GM21367 (cell line): ENCODE measurements around the gene FMNL2.
"Not testable (repeated sequence)": the region's sequence is repeated elsewhere in the genome, so short reads cannot be mapped to it uniquely, and the experiment has no call there.

ENCODE experiments used
- ATAC-seq: cut with Tn5 transposase; IDR thresholded peaks from one replicate; pipeline ENCODE4 v1.9.1; 2021; ENCODE audit not compliant: unreplicated experiment

The FMNL2 gene

GRCh38 chr2:152335016-152335725, at the start of gene FMNL2:
Gene FMNL2, plus strand, starts transcription at chr2:152335174.
- peak; percentile 89 for ATAC-seq

GRCh38 chr2:152292991-152293390, 42.0 kb upstream of the FMNL2 start:
- ATAC-seq = no peak

GRCh38 chr2:152297715-152298114, 37.3 kb upstream of the FMNL2 start:
- ATAC-seq = no peak

DNA sequence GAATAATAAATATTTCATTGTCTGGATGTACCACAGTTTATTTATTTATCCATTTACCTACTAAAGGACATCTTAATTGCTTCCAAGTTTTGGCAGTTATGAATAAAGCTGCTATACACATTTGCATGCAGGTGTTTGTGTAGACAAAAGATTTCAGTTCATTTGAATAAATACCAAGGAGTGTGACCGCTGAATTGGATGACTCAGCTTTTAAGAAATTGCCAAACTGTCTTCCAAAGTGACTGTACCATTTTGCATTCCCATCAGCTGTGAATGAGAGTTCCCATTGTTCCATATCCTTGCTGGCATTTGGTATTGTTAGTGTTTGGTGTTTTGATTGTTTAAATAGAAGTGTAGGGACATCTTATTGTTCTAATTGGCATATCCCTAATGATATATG, 36.2 kb upstream of the FMNL2 start:
- no peak for ATAC-seq

- no peak for ATAC-seq
These were observed 33.8 kb upstream of the FMNL2 start for GRCh38 chr2:152301131-152301530.

DNA sequence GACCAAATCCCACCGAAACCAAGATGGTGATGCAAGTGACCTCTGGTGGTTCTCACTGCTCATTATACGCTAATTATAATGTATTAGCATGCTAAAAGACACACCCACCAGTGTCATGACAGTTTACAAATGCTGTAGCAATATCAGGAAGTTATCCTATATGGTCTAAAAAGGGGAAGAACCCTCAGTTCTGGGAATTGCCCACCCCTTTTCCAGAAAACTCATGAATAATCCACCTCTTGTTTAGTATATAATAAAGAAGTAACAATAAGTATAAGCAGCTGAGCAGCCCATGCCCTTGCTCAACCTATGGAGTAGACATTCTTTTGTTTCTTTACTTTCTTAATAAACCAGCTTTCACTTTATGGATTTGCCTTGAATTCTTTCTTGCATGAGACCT, 31.0 kb upstream of the FMNL2 start:
- ATAC-seq = no peak

GRCh38 chr2:152304836-152305235, 30.1 kb upstream of the FMNL2 start:
- ATAC-seq = no peak

DNA sequence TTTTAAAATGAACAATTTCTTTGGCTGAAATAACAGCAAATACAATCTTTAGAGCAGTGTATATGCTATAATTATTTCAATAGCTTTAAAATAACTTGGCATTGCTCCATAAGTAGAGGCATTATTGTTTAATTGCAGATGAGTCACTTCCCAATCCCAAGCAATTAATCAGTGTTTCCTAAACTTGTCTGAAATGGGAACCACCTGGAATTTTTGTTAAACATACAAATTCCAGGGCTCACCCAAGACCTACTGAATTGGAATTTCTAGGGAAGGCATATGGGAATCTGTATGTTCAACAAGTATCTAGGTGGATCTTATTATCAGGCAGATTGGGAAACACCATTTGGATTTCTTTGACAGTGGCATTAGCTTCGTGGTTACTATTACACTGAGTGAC, 27.1 kb upstream of the FMNL2 start:
- ATAC-seq = no peak

DNA sequence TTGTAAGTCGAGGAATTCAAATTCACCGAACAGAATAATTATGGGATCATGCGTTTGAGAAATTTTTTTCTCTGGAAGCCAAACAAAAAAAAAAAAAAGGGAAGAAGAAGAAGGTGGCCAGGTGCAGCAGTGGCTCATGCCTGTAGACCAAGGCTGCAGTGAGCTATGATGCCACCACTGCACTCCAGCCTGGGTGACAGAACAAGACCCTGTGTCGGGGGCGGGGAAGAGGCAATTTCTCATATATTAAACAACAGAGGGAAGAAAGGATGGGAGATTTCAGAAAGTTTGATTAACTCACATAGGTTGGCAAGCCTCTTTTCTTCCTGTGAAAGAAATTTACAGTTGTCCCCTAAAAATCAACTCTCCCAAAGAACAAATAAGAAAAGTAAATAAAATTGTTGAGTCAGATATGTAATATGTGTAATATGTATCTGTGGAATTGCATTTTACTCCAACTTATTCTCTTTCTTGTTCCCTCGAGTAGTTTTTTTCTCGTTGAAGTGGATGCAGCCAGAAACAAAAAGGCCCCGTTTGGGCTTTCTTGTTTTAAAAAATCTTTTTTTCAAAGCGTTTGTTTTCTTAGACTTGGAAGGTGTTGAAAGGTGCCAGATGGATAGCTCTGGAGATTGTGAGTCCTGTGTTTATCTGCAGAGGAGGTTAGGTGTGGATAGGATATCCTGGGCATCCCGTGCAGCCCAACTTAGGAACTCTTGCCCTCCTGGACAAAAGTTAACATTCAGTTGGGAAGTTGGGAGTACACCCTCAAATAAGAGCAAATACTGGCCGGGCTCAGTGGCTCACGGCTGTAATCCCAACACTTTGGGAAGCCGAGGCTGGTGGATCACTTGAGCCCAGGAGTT, 25.4 kb upstream of the FMNL2 start:
- no peak for ATAC-seq

DNA sequence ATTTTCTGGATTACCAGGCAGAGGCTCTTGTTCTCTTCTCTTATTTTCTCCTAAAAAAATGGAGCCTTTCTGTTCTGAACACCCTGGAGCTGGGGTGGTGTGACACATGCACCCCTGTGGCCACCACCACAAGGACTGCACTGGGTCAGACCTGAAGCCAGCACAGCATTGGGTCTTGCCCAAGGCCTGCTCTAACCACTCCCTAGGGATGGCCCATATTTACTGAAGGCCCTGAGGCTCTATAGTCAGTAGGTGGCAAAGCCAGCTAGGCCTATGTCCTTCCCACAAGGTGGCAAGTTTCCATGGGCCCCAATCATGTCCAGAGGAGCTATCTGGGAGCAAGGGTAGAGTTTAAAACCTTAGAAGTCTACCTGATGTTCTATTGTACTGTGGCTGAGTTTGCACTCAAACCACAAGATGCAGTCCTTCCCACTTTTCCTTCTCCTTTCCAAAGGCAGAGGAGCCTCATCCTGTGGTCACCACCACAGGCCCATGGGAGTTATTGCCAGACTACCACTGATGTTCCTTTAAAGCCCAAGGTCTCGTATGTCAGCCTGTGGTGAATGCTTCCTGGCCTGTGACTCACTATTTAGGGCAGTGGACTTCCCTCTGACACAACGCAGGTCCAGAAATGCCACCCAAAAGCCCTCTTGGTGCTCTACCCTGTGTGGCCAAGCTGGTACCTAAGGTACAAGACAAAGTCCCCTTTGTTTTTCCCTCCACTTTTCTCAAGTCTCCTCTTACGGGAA, 15.0 kb upstream of the FMNL2 start:
- no peak for ATAC-seq

- no peak for ATAC-seq
These were observed 14.2 kb upstream of the FMNL2 start for GRCh38 chr2:152320814-152321213.

DNA sequence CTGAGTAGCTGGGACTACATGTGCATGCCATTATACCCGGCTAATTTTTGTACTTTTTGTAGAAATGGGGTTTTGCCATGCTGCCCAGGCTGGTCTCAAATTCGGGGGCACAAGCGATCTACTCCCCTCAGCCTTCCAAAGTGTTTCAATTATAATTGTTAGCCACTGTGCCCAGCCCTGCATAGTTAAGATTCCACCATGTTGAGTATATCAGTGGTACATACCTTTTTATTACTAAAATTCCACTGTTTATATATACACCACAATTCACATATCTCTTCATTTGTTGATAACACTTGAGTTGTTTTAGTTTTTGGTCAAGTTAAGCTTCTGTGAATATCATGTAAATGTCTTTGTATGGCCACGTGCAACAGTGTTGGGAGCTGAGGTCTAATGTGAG, 12.8 kb upstream of the FMNL2 start:
- no peak for ATAC-seq

- not testable (repeated sequence) for ATAC-seq
These were observed 9.8 kb upstream of the FMNL2 start for GRCh38 chr2:152325126-152325525.

GRCh38 chr2:152326710-152327109, 8.3 kb upstream of the FMNL2 start:
- no peak for ATAC-seq

DNA sequence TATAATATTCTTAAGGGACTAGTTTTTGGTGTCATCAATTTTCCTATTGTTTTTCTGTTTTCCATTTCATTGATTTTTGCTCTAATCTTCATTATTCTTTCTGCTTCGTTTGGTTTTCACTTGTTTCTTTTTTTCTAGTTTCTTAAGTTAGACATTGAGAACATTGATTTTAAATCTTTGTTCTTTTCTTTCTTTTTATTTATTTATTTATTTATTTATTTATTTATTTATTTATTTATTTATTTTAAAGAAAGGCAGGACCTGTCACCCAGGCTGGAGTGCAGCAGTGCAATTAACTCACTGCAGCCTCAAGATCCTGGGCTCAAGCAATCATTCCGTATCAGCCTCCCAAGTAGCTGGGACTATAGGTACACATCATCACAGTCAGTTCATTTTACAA, 7.0 kb upstream of the FMNL2 start:
- ATAC-seq = no peak

- no peak for ATAC-seq
These were observed 4.6 kb upstream of the FMNL2 start for GRCh38 chr2:152330235-152330866.

GRCh38 chr2:152334701-152335015, 316 bp upstream of the FMNL2 start:
- ATAC-seq = no peak

GRCh38 chr2:152335726-152336118, 748 bp downstream of the FMNL2 start:
- ATAC-seq = no peak

DNA sequence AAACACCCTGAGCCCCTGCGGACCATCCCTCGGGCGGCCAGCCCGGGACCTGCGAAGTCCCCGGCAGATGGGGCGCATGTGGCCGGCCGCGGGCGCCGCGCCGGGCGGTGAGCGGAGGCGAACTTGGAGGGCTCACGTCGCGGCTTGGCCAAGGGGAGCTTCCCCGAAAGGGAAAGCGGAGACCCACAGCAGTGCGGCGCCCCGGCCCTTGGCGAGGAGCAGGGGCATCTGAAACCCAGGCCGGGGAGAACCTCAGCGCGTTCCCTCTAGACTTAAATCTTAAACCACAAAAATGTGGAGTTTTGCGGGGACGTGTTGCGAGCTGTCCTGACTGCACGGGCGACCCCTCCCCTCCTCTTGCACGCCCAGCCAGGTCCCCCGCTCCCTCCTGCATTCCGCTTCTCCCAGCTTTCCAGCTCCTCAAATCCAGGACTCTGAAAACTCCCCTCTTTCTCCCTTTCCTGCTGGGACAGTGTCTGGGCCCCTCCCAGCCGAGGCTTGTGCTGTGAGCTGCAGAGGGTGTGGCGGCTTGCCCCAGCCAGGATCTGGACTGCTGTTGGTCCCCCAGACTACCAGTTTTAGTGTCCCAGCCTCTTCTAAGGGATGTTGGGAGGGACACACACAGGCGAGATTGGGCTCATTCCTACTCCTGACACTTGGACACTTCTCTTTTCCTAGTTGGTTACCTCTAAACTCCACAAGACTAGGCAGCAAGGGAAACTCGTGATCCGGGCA, 1.3 kb downstream of the FMNL2 start:
- ATAC-seq = no peak

- no peak for ATAC-seq
These were observed 2.0 kb downstream of the FMNL2 start for GRCh38 chr2:152336854-152337510.
